ENCODE results near the gene ARPC1B. TPM values are rescaled to one million over a fixed set of nuclear protein-coding genes. Genes with fewer than 3 reads are reported as not detected.
"Not testable (repeated sequence)": the region's sequence is repeated elsewhere in the genome, so short reads cannot be mapped to it uniquely, and the experiment has no call there.

ARPC1B gene
- polyA plus RNA-seq, 1 experiment = 642 TPM

- H3K27me3 ChIP-seq (ENCODE audit: control insufficient read depth, insufficient read depth, low read length) = no peaks in the 10 kb centered on the region
- ChIA-PET CTCF (no interaction called here), POLR2A (interaction anchor here (0.7 kb wide), 1 partner anchor 293 kb away, joined by 12 read pairs; no protein-coding TSS in a partner anchor)
- DNase-seq (ENCODE audit: low read depth) = no peak
- peaks cover 3% of the 10 kb centered on the region; the same call in 1 of the 2 replicates for H3K36me3 ChIP-seq (ENCODE audit: control insufficient read depth, insufficient read depth, low read length)
- H3K4me3 ChIP-seq (ENCODE audit: low read depth, low read length) = peak overlapping the region; percentile 94
- TF ChIP-seq, protein P1, sequence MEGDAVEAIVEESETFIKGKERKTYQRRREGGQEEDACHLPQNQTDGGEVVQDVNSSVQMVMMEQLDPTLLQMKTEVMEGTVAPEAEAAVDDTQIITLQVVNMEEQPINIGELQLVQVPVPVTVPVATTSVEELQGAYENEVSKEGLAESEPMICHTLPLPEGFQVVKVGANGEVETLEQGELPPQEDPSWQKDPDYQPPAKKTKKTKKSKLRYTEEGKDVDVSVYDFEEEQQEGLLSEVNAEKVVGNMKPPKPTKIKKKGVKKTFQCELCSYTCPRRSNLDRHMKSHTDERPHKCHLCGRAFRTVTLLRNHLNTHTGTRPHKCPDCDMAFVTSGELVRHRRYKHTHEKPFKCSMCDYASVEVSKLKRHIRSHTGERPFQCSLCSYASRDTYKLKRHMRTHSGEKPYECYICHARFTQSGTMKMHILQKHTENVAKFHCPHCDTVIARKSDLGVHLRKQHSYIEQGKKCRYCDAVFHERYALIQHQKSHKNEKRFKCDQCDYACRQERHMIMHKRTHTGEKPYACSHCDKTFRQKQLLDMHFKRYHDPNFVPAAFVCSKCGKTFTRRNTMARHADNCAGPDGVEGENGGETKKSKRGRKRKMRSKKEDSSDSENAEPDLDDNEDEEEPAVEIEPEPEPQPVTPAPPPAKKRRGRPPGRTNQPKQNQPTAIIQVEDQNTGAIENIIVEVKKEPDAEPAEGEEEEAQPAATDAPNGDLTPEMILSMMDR (IDR thresholded peaks at IDR 0.05; ENCODE audit: insufficient read depth, low read depth, low read length) = no peak
These were observed 709 bp downstream of the ARPC1B start for GRCh38 chr7:99375070-99375807.

DNA sequence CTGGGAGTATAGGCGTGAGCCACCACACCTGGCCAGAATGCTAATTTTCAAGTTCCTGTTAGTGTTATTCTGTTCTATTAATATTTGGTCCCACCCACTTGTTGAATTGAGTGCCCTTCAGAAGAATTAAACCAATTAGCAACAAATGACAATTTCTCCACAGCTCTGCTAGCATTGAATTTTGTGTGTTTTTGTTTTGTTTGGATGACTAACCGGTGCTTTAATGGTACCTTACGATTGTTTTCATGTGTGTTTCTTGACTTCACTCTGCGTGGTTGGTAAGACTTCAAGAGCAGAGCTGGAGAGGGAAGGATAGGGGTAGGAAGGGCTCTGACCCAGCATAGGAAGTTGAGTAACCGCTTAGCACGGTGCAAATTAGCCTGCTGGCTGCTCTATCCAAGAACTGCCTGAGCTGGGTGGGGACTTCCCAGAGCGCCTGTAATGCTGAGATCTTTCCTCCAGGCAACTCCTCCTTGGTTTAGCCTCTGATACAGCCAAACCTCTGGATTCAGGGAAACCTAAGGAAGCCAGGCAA lies 4.6 kb downstream of the ARPC1B start:
- ChIA-PET POLR2A (no interaction called here), CTCF (interaction anchor here (0.8 kb wide), 1 partner anchor 14 kb away, joined by 3 read pairs; no protein-coding TSS in a partner anchor)
- no peaks in the 10 kb centered on the region for H3K27me3 ChIP-seq (ENCODE audit: control insufficient read depth, insufficient read depth, low read length)
- H3K4me3 ChIP-seq (ENCODE audit: low read depth, low read length) = no peak overlapping the region
- TF ChIP-seq, protein P1 (IDR thresholded peaks at IDR 0.05; ENCODE audit: insufficient read depth, low read depth, low read length) = no peak; the same call in 1 of the 2 replicates
- DNase-seq (ENCODE audit: low read depth) = peak; percentile 89
- peaks cover 19% of the 10 kb centered on the region for H3K36me3 ChIP-seq (ENCODE audit: control insufficient read depth, insufficient read depth, low read length)

DNA sequence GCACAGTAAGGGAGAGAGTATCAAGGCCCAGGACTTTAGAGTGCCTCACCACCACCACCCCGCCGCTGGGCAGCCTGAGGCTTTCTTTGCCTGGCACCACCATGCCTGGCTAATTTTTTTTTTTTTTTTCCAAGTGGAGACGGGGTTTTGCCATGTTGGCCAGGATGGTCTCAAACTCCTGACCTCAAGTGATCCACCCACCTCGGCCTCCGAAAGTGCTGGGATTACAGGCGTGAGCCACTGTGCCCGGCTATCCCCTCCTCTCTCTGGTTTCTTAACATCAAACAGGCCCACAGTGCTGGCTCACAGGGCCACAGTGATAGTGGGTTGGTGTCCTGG lies 5.1 kb downstream of the ARPC1B start:
- CTCF ChIA-PET = interaction anchor here (0.8 kb wide), 1 partner anchor 14 kb away, joined by 3 read pairs; no protein-coding TSS in a partner anchor
- POLR2A ChIA-PET = not testable (repeated sequence)

GRCh38 chr7:99380032-99380822 lies 5.7 kb downstream of the ARPC1B start:
- peak overlapping the region; percentile 1; the same call in 1 of the 2 replicates for H3K4me3 ChIP-seq (ENCODE audit: low read depth, low read length)
- H3K36me3 ChIP-seq (ENCODE audit: control insufficient read depth, insufficient read depth, low read length) = peaks cover 20% of the 10 kb centered on the region
- H3K27me3 ChIP-seq (ENCODE audit: control insufficient read depth, insufficient read depth, low read length) = no peaks in the 10 kb centered on the region
- ChIA-PET POLR2A (no interaction called here), CTCF (no interaction called here)
- DNase-seq (ENCODE audit: low read depth) = no peak
- TF ChIP-seq, protein P1 (IDR thresholded peaks at IDR 0.05; ENCODE audit: insufficient read depth, low read depth, low read length) = no peak

More for the DNA sequence above, 5.1 kb downstream of the ARPC1B start:
- not testable (repeated sequence) for DNase-seq (ENCODE audit: low read depth); H3K27me3 ChIP-seq (ENCODE audit: control insufficient read depth, insufficient read depth, low read length)
- peaks cover 20% of the 10 kb centered on the region for H3K36me3 ChIP-seq (ENCODE audit: control insufficient read depth, insufficient read depth, low read length)
- peak overlapping the region; percentile 1; the same call in 1 of the 2 replicates for H3K4me3 ChIP-seq (ENCODE audit: low read depth, low read length)

- peaks cover 23% of the 10 kb centered on the region for H3K36me3 ChIP-seq (ENCODE audit: control insufficient read depth, insufficient read depth, low read length)
- POLR2A ChIA-PET = no interaction called here
- CTCF ChIA-PET = interaction anchor here (1.0 kb wide), 1 partner anchor 28 kb away, joined by 4 read pairs; no protein-coding TSS in a partner anchor
These were observed 6.5 kb downstream of the ARPC1B start for GRCh38 chr7:99380823-99381663.

More at GRCh38 chr7:99380823-99381663, 6.5 kb downstream of the ARPC1B start:
- DNase-seq (ENCODE audit: low read depth) = no peak
- TF ChIP-seq, protein P1 (IDR thresholded peaks at IDR 0.05; ENCODE audit: insufficient read depth, low read depth, low read length) = no peak
- no peaks in the 10 kb centered on the region for H3K27me3 ChIP-seq (ENCODE audit: control insufficient read depth, insufficient read depth, low read length)
- no peak overlapping the region for H3K4me3 ChIP-seq (ENCODE audit: low read depth, low read length)

All from BJ (cell line).